SKM-1 treated with dmso at 0.1 percent for 144 hours (cell line): ENCODE measurements around the gene ATOH8.

ENCODE experiments used
- DNase-seq: peaks from one replicate; lab custom pipeline; 2025; ENCODE audit not compliant: unreplicated experiment; lab: John Stamatoyannopoulos, UW

Gene ATOH8

DNA sequence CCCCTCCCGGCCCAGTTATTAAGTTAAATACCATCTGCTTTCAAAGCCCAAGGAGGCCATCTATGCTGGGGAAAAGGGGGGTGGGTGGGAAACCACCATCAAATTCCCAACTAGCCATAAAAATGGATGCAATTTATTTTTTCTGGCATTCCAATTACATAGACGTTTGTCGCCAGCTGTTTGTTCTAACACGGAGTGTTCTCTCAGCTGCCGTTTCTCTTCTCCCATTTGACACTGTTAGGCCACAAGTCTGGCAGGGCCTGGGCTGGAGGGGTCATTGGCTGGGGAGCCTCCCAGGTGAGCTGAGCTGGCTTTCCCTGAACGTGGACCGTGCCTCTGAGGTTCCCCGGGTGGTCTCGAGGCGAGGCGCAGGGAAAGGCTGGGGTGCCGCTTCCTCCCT is 16.6 kb downstream of the ATOH8 start:
- DNase-seq, result no peak

DNA sequence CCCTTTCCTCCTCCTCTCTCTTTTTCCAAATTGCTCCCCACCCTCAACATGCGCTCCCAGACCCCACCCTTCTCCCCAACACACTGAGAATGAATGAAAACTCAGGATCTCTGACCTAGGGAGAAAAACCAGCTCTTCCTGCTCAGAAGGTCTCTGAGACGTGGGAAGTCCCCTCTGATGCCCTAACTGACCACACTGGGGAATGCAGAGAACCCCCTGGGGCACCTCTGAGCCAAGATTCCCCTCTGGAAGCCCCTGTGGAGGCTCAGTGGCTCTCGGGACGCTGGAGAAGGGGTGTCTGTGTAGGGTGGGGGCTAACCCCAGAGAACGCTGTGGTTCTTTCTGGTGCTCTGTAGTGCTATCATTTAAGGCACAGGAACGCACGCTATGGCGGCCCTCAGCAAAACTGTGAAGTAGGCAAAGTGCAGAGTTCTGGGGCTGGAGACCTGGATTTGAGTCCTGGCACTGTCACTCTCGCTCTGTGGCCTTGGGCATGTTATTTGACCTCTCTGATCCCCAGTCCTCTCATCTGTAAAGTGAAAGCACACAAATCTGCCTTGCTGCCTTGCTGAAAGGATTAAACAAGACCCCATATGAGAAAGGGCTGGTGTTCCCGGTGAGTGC is 17.1 kb downstream of the ATOH8 start:
- no peak for DNase-seq

- DNase-seq, result no peak
These were observed 17.7 kb downstream of the ATOH8 start for GRCh38 chr2:85771486-85771885.

- no peak for DNase-seq
These were observed 18.4 kb downstream of the ATOH8 start for GRCh38 chr2:85772019-85772745.

- DNase-seq, result no peak
These were observed 19.2 kb downstream of the ATOH8 start for GRCh38 chr2:85772841-85773491.

GRCh38 chr2:85773692-85774091 is 19.9 kb downstream of the ATOH8 start:
- no peak for DNase-seq

- no peak for DNase-seq
These were observed 20.6 kb downstream of the ATOH8 start for GRCh38 chr2:85774126-85774978.

DNA sequence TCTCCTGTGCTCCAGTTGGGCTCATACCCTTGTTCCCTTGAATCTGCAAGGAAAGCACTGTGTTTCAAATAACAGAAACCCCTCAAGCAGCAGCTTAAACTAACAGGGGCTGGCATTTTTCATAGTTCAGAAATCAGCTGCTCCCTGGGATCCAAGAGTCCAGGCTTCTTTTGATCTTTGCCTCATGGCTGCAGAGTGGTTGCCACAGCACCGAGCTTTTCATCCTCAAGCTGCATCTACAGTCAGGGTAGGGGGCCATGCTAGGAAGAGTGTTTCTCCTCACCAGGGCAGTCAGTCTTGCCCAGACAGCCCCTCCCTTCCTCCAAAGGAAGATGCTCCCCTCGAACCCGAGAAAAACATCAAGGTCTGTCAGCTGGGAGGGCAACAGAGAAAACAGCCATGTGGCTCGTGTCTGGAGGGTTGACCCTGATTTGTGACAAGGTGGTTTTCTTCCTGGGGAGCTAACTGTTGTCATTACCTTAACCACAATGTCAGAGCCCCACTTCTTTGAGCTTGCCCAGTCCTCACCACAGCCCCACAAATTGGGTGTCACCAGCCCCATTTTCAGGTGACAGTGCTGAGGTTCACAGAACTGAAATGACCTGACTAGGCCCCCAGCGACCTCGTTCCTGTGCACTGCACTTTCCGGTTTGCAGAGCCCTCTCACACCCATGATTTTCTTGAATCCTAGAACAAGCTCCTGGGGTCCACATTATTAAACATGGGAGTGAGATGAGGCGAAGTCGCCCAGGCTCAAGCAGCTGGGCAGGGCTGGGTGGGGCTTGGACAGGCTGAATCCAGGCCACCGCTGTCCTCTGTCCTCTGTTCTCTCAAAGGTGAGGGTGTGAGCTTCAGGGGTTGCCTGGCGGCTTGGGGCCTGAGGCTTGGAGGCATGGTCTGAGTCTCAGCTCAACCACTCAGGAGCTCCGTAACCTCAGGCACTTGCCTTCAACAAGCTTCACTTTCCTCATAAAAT is 21.9 kb downstream of the ATOH8 start:
- DNase-seq, result no peak

DNA sequence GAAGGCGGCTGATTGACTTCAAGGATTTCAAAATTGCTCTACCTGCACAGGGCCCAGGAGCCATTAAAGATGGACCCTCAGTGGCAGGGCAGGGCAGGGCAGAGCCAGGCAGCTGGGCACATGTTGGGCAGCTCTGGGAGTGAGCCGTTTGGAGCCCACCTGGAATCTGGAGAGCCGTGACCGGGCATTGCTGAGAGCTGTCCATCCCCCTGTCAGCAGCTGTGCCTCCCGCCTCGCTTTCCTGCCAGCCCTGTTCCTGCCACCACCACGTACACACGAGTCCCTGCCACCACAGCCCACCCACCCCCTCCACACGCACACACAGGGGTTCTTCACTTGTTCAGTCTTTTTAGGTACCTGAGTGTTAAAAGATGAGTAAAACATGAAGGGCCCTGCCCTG is 22.9 kb downstream of the ATOH8 start:
- DNase-seq, result no peak

GRCh38 chr2:85777441-85777861 is 23.7 kb downstream of the ATOH8 start:
- DNase-seq, result no peak

- DNase-seq, result no peak
These were observed 25.0 kb downstream of the ATOH8 start for GRCh38 chr2:85778646-85779379.

- DNase-seq, result peak; percentile 49
These were observed 26.0 kb downstream of the ATOH8 start for GRCh38 chr2:85779641-85780315.

- no peak for DNase-seq
These were observed 26.7 kb downstream of the ATOH8 start for GRCh38 chr2:85780316-85781012.

DNA sequence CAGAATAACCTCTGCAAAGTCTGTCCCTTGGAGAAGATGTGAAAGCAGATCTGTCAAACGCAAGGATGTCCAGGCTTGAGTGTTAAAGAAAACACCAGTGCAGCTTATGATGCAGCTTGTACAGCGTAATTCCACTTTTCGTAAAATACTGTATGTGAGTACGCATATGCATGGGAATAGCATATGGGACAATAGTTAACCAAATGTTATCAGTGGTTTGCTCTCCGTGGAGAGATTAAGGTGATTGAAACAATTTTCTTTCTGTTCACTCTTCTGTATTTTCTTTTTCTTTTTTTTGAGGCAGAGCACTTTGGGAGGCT is 27.2 kb downstream of the ATOH8 start:
- DNase-seq, result no peak

DNA sequence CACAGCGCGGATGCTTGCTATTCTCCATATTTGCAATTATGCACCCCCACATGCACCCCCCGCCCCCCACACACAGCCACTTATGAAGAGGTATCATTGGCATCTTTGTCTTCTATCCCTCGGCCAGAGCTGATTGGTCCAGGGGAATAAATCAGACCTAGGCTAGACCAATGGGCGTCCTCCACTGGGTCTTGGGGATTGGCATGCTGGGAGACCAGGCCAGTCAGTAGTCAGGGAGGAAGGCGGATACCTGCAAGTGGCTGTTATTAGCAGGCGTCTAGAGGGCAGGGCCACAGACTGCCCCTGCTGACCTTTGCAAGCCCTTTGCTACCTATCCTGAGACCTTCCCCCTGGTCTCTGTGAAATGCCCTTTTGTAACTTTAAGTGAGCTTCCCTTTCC is 30.0 kb downstream of the ATOH8 start:
- DNase-seq, result no peak

- no peak for DNase-seq
These were observed 30.7 kb downstream of the ATOH8 start for GRCh38 chr2:85784474-85784986.

DNA sequence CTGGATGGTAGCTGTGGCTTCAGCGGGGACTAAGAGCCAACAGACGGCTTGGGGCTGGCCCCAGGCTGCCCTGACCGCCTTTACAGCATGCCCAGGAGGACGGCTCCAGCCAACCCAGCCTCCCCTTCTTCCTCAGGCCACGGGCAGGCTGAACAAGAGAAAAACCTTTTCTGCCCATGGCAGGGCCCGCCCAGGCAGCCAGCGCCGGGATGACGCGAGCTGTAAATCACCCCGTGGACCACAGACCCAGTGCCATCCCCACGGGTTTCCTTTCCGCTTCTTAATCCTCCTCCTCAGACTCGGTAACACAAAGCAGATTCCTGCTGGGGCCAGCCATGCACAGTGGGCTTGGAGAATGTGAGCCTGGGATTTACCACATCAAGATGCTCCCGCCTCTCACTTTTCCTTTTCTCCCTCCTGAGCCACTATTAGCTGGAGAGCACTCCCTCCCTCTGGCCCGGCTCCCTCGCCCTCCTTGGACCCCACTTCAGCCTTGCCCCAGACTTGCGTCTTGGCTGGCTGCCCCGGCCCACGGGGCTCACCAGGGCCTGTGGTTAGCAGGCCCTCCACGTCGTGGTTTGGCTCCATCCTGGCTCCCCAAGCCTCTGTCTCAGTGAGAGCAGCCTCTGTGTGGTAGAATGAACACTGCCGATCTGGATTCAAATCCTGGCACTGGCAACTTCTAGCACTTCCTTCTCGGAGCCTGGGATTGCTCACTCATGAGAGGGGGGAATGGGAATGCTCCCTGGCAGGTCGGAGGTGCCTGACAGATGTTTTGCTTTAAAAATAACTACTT is 31.4 kb downstream of the ATOH8 start:
- DNase-seq, result no peak

GRCh38 chr2:85785871-85786270 is 32.1 kb downstream of the ATOH8 start:
- no peak for DNase-seq
